Measurements from ENCODE around the gene SEC22A.

The SEC22A gene

DNA sequence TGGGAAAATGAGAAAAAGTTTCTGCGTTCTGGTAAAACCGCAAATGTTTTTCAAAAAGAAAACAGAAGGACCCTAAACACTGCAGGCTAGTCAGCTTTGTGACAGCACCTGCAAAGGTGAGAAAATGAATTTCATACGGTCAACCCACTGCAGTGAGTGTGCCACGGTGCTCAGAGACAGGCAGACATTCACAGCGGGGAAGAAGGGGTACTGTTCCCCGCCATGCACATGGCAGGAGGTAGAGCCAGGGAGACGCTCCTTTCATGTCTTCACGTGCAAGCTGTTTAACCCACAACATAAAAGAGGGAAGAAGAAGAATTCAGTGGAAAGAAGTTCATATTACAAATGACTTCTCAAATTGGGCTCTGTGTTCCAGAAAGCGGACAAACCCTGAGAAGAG, 109.5 kb downstream of the SEC22A start:
- no peak for DNase-seq

DNA sequence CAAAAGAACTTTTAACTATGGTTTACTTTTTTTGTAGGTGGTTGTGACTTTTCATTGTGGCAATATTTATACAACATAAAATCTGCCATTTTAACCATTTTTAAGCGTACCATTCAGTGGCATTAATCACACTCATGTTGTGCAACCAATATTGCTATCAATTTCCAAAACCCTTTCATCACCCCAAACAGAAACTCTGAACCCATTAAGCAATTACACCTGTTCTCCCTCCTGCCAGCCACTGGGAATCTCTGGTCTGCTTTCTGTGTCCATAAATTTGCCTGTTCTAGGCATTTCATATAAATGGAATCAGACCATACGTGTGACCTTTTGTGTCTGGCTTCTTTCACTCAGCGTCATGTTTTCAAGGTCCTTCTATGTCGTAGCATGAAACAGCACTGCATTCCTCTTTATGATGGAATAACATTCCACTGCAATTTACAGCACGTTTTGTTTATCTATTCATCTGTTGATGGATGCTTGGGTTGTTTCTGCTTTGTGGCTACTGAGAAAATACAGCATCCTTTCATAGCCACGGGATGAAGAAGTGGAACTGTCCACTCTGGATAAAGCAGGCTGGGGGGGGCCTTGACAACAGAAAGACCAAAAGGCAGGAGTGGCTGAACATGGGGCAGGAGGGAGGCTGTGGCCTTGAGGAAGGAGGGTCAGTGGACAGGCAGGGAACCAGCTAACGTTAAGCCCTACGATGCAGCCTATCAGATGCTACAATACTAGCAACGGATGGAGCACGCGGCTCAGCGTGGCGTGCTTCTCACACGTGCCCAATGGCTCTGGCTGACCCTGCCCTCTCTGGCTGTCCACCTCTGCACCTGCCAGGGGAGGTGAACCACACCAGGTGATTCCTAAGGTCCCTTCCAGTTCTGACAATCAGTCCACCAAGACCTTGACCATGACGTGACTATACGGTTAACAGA, 110.9 kb downstream of the SEC22A start:
- no peak for DNase-seq

DNA sequence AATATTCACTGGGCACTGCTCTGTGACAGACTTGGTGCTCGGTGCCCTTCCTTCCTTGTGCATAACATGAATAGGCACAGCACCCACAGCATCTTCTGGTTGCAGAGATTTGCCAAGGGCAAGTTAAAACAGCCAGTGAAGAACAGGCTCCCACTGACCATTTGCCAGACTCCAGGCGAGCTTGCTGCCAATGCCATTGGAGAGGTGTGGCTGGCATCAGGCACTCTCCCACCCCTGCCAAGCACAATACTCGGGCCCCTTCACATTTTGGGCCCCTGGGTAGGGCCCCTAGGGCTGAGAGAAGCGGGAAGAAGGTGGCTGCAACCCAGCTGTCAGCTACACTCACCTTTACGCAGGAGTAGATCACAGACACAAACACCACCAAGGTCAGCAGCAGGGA, 112.1 kb downstream of the SEC22A start:
- DNase-seq = no peak

DNA sequence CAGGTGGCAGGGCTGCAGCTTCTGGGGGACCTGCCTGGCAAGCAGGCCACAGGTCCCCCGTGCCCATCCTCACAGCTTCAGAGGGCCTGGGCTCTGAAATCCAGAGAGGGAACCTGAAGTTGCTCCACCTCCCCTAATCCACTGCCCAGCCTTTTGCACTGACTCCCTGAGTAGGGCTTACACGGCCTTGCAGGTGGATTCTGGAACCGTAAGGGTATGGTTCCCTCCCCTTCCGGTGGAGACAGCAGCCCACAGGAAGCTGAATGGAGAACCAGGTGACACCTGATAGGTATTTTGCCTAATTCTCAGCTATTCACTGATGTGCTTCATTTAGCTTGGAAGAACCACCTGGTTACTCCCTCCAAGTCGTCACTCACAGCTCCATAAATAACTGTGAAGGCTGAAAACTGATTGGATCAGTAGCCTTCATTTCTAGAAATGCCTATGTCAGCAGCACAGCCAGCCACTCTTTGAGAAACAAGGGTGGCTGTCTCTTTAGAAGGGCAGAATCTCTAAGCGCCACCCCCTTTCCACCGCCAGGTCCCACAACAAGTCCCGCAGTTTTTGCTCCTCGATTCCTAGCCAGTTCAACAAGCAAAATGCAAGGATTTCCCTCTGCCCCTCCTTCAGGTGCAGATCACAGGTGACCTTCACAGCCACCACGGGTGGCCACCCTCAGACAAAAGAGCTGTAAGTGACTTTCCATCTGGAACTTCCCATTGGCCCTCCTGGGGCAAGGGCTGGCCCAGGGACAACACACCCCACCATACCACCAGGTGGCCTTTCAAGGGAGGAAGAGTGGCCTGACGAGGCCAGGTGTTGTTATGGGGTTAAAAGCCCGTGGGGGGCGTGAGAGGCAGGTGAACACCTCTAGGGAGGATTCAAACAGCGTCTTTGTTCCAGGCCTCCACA, 112.9 kb downstream of the SEC22A start:
- no peak for DNase-seq

DNA sequence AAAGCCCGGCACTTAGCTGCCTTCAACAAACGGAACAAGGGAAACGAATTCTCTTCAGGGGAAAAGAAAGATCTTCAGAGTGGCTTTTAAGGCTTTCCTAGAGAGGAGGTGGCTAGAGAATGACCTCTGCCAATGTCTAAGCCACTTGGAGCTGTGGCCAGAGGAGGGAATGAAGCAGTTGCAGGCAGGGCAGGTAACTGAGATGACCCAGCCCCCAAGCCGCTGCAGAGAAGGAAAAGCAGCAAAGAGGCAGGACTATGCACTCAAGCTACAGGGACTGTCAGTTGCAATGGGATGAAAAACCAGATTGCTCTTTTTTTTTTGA, 113.5 kb downstream of the SEC22A start:
- no peak for DNase-seq

DNA sequence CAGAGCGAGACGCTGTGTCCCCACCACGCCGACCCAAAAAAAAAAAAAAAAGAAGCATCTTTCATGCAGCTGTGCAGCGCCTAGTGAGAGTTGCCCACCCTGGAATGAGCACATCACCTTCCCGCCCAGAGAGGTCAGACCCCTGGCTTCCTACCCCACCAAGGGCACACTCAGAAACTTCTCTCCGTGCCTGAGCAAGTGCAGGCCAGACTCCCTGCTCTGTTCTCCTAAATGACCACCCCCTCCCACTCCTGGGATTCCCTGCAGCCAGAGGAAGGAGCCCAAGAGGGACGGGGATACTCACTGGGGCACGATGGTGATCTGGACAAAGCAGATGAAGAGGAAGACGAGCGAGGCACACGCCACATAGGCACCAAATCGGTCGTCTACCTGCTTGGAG, 116.0 kb downstream of the SEC22A start:
- no peak for DNase-seq

DNA sequence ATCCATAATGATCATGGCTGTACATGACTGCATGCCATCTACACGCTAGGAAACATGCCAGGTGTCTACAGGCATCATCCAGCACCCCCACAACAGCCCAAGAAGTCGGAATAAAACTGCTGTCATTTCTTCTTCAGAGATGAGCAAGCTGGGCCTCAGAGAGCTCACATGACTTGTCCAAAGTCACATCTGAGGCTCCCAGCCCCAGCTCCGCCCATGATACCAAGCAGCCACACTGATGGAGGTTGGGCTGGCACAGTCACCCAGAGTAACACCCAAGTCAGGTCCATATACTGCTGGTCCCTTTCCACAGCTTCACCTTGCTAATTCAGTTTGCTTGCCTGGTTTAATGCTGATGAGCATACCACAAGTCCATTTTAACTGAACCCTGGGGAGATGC, 116.6 kb downstream of the SEC22A start:
- no peak for DNase-seq

DNA sequence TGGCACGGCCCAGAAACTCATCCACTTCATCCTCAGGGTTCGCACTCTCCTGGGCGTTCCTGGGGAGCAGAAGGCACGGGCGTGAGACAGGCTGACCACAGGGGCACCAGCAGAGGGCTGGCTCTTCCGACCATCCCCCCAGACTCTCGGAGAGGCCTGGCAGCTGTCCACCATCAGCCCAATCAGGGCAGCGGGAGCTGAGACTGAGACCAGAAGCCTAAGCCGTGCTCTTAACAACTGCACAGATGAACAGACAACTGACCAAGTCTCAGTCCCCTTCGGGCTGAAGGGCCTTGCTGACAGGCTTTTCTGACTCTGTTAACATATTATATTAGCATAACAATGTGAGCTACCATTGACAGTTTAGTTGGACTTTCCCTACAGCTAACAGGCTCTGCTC, 118.0 kb downstream of the SEC22A start:
- no peak for DNase-seq

DNA sequence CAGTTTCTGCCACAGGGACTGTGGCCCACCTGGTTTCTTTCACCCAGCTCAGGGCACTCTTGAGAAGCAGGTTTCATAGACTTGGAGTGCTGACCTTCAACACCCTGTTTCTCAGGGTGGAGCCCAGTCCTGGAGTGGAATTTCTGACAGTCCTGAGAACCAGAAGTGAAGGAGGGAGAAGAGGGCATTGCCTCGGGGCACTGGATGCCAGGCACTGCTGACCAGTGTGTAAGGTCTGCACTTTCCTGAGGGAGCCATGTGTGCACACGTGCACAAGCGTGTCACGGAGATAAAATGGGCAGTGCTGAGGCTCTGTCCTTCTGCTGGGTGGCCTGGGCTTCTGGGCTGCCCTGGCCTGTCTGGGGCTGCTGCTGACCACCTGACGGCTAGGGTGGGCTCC, 118.5 kb downstream of the SEC22A start:
- no peak for DNase-seq

DNA sequence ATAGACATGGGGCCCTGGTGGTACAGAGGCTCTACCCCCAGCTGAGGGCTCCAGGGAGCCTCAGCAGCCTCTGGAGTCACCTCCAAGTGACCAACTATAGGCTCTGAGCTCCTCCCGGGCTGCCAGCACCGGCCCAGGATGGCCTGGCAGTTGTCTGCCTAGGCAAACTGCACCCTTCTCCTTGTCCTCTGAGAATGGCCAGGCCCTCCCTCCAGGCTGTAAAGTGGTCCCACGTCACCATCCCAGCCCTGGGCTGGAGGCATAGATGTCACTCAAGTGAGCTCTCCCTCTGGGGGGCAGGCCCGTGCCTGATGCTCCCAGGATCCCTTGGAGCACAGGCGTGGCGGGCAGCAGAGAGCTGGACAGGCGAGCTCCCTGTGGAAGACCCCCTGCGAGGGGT, 120.1 kb downstream of the SEC22A start:
- DNase-seq = no peak

DNA sequence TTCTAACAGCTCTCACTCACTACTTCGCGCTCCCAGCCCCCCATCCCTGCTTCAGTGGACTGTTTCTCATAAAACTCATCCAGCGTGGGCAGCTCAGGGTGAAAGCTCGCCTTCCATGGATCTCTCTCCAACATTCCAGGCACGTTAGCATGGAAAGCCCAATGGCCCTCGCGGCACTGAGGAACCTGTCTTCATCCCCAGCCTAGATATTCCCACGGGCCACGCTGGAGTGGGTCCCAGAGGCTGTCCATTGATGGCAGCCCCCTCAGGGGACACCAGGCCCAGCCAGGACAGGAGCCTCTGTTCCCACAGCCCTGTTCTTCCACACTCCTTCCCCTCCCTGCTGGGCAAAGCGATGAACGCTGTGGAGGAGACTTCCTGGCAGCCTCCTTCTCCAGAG, 121.1 kb downstream of the SEC22A start:
- DNase-seq = no peak

All from effector CD8-positive, alpha-beta T cell (primary cell).